ENCODE data around the gene LRRC56. TPM values are rescaled to one million over a fixed set of nuclear protein-coding genes. Genes with fewer than 3 reads are reported as not detected.

LRRC56 gene
- 0.30 and 0.34 TPM in 2 replicates for total RNA-seq

GRCh38 chr11:536841-537621 lies at the start of gene LRRC56:
Gene LRRC56 (plus strand): TSS chr11:537527. CDS start chr11:540685, 3,158 bp downstream.

GRCh38 chr11:506995-507726 lies 30.2 kb upstream of the LRRC56 start, which contains the start of gene RNH1:
Gene RNH1 (minus strand): TSS chr11:507242. CDS start chr11:502162, 5,080 bp downstream.

DNA sequence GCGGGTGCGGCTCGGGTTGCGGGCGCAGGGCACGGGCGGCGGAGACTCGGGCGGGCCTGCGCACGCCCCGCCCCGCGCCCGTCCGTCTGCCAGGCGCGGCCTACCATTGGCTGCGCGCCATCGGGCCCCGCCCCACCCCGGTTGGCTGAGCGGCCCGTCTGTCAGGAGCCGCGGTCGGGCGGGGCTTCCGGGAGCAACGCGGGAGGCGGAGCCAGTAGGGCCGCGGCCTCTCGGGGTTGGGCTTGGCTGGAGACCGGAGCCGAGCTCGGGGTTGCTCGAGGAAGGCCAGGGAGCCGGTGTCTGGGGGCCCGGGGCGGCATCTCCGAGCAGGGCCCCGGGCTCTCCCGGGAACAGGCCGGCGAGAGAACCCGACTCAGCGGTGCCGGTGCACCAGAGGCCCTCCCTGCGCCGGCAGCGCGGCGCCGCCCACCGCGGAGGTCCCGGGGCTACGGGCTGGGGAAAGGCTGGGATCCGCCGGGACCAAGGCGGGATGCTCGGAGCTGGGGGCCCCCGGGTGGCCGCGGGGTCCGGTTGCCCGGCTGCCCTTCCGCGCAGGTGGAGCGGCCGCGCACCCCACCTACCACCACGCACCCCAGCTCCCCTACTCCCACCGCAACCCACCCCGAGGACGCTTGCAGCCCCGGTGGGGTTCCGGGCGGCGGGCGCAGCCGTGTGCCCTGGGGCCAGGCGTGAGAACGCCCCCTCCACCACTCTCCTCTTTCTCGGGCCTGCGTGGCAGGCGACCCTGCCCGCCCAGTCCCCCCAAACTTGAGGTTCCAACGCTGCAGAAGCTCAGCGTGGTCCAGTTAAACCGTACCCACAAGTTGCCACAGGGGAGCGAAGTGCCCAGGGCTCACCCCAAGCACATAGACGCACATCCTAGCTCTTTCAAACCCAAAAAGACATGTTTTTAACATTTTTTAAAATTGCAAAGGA lies 1.5 kb upstream of the LRRC56 start, which contains the start of gene HRAS:
HRAS (minus strand) TSS at position 58 of the 936 bp plus-strand sequence.

DNA sequence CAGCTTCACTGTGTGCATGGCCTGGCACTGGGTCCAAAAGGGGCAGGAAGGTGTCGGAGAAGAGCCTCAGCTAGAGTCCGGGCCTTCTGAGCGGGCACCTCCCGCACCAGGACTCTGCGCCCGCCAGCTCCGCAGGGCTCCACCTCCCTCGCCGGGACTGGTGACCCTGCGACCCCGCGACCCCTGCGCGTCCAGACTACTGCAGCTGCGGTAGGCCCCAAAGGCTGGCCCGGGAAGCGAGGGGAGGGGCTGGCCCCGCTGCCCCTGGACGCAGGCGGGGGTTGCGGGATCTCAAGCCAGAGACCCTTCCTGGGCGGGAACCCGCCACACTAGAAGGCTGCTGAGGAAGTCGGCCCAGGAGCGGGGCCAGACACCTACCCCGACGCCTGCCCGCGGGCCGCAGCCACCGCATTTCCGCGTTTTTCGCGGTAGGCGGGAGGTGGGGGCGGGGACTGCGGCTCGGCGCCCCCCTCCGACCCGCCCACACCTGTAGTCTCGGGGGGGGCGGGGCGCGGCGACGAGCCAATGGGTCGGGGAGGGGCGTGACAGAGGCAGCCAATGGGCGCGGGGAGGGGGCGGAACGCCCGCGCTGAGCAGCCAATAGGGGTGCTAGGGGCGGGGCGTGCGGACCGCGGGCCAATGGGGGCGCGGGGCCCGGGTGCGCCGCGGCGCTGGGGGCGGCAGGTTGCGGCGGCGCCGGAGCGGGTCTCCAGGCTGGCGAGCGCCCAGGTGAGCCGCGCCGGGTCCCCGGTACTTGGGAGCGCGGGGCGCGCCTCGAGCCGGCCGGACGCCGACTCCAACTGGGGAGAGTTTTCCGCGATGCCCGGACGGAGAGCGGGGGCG lies 23.2 kb downstream of the LRRC56 start, which contains the start of the genes LMNTD2 and RASSF7:
LMNTD2 (minus strand) TSS at position 434 of the 843 bp plus-strand sequence; CDS start at position 412, 22 bp downstream.
RASSF7 (plus strand) TSS at position 666 of the 843 bp plus-strand sequence. CDS start 799 bp downstream, outside the sequence.

GRCh38 chr11:575996-576768 lies 38.9 kb downstream of the LRRC56 start, which contains the start of gene PHRF1:
Gene PHRF1 (plus strand): TSS chr11:576470. CDS start chr11:581513, 5,043 bp downstream.

Other genes starting within 250 kb of the LRRC56 start
- gene PGGHG, start 248.4 kb upstream of the LRRC56 start, total RNA-seq = 6.1 and 6.4 TPM in 2 replicates
- not detected in 2 replicates for gene IFITM5, start 238.0 kb upstream of the LRRC56 start, total RNA-seq
- 317 and 338 TPM in 2 replicates for gene IFITM2, start 229.7 kb upstream of the LRRC56 start, total RNA-seq
- 72.5 and 82.9 TPM in 2 replicates for gene IFITM1, start 223.5 kb upstream of the LRRC56 start, total RNA-seq
- 256 and 282 TPM in 2 replicates for gene IFITM3, start 216.7 kb upstream of the LRRC56 start, total RNA-seq
- 4.7 and 10.7 TPM in 2 replicates for gene B4GALNT4, start 168.0 kb upstream of the LRRC56 start, total RNA-seq
- 1.9 and 2.0 TPM in 2 replicates for gene PKP3, start 143.3 kb upstream of the LRRC56 start, total RNA-seq
- gene SIGIRR, start 122.5 kb upstream of the LRRC56 start, total RNA-seq = 25.1 and 29.9 TPM in 2 replicates
- gene ANO9, start 95.5 kb upstream of the LRRC56 start, total RNA-seq = under 0.01 TPM in 1 of 2 replicates, not detected in the other
- 32.4 and 33.9 TPM in 2 replicates for gene PTDSS2, start 87.2 kb upstream of the LRRC56 start, total RNA-seq
- gene RNH1, start 30.3 kb upstream of the LRRC56 start, total RNA-seq = 272 and 273 TPM in 2 replicates
- gene HRAS, start 2.0 kb upstream of the LRRC56 start, total RNA-seq = 53.1 and 65.7 TPM in 2 replicates
- gene LMNTD2, start 23.2 kb downstream of the LRRC56 start, total RNA-seq = 0.59 and 0.84 TPM in 2 replicates
- gene RASSF7, start 23.4 kb downstream of the LRRC56 start, total RNA-seq = 9.1 and 9.4 TPM in 2 replicates
- 18.1 and 20.5 TPM in 2 replicates for gene PHRF1, start 38.9 kb downstream of the LRRC56 start, total RNA-seq
- 11.1 and 16.3 TPM in 2 replicates for gene IRF7, start 78.4 kb downstream of the LRRC56 start, total RNA-seq
- not detected in 2 replicates for gene CDHR5, start 87.4 kb downstream of the LRRC56 start, total RNA-seq
- gene SCT, start 89.7 kb downstream of the LRRC56 start, total RNA-seq = not detected in 2 replicates
- gene DRD4, start 99.7 kb downstream of the LRRC56 start, total RNA-seq = 0.15 TPM in 1 of 2 replicates, not detected in the other
- 20.7 and 27.2 TPM in 2 replicates for gene DEAF1, start 157.7 kb downstream of the LRRC56 start, total RNA-seq
- gene TMEM80, start 158.3 kb downstream of the LRRC56 start, total RNA-seq = 8.2 and 8.9 TPM in 2 replicates
- gene EPS8L2, start 168.7 kb downstream of the LRRC56 start, total RNA-seq = 11.8 and 13.5 TPM in 2 replicates
- 157 and 164 TPM in 2 replicates for gene TALDO1, start 209.9 kb downstream of the LRRC56 start, total RNA-seq
- 26.3 and 28.1 TPM in 2 replicates for gene GATD1, start 240.0 kb downstream of the LRRC56 start, total RNA-seq

Data from bronchus fibroblast of lung (primary cell).